ENCODE data around the gene PROSER2. TPM values are rescaled to one million over a fixed set of nuclear protein-coding genes. Genes with fewer than 3 reads are reported as not detected.

The PROSER2 gene
- polyA plus RNA-seq, 2 of the 4 experiments (the other 2 are of a cell fraction), result 10.1 to 14.4 TPM

DNA sequence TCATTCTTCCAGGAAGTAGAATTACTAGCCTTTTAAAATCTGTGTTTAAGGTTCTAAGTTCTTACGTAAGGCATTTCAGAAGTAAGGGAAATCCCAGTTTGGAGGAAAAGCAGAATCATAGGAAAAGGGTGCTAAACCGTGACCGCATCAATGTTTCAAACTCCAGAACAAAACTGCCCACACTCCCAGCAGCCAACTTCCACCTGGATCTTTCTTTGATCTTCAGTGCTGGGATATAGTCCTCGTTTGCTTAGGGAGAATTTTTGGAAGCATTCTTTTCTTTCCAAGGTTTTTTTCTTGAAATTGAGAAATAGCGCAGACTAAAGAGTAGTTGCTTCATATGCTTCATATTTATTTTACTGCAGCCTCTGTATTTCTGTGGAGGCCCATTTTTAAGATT lies 8.9 kb downstream of the PROSER2 start:
- peak overlapping the region; percentile 69 to 87 for H3K27ac ChIP-seq
- TF ChIP-seq RARB (CRISPR knock-in tag; IDR thresholded peaks at IDR 0.05) (no peak), HMGXB4 (CRISPR knock-in tag; IDR thresholded peaks at IDR 0.05; ENCODE audit: borderline replicate concordance) (no peak), CHD4 (IDR thresholded peaks at IDR 0.05; ENCODE audit: borderline replicate concordance) (no peak), CEBPB (IDR thresholded peaks at IDR 0.05) (0 out of 4 replicates have a peak, but pooled peaks of 1 of the 2 experiments have one; percentile 11), CBX2 (IDR thresholded peaks at IDR 0.05; ENCODE audit: borderline replicate concordance, low read depth) (no peak), HES2 (IDR thresholded peaks at IDR 0.05) (no peak), KDM5A (IDR thresholded peaks at IDR 0.05) (no peak), HOXB5 (CRISPR knock-in tag; IDR thresholded peaks at IDR 0.05) (no peak)

GRCh38 chr10:11835061-11835460 lies 11.9 kb downstream of the PROSER2 start:
- no peak for FAIRE-seq
- no peak for DNase-seq (ENCODE audit: low read depth in 1 of 2, low spot score in 1 of 2)
- Histone ChIP-seq H3K9me3 (no peaks in the 10 kb centered on the region), H3K4me3 (no peak overlapping the region), H3K4me1 (peaks cover 27% of the 10 kb centered on the region), H3K27ac (no peak overlapping the region), H3K4me2 (no peak overlapping the region)
- TF ChIP-seq JUNB (IDR thresholded peaks at IDR 0.05) (no peak), CHD4 (IDR thresholded peaks at IDR 0.05; ENCODE audit: borderline replicate concordance) (no peak)
- POLR2A ChIA-PET, result interaction anchor here (0.6 kb wide), 1 partner anchor 234 kb away, joined by 3 read pairs; no protein-coding TSS in a partner anchor
- CTCF ChIA-PET, result interaction anchor here (1.0 kb wide), 1 partner anchor 22 kb away, joined by 3 read pairs; no protein-coding TSS in a partner anchor
- 93% methylated on average over 6 of the region's 6 CpGs for WGBS (ENCODE audit: missing lambda C conversion rate)
- no peak for ATAC-seq

More for the DNA sequence above, 8.9 kb downstream of the PROSER2 start:
- ChIA-PET CTCF (interaction anchor here (2.0 to 2.4 kb wide), 2 partner anchors 12 to 155 kb away, joined by 10 to 11 read pairs; no protein-coding TSS in a partner anchor), POLR2A (no interaction called here)
- Histone ChIP-seq H3K4me3 (peak overlapping the region; percentile 2; the same call in 1 of the 3 replicates), H3K9me3 (no peaks in the 10 kb centered on the region), H3K4me1 (peaks cover 29% of the 10 kb centered on the region), H3K4me2 (peak overlapping the region; percentile 81)
- DNase-seq (ENCODE audit: low read depth in 1 of 2, low spot score in 1 of 2) (no peak), ATAC-seq (no peak), FAIRE-seq (no peak)
- 79% methylated on average over 5 of the region's 5 CpGs for WGBS (ENCODE audit: missing lambda C conversion rate)

DNA sequence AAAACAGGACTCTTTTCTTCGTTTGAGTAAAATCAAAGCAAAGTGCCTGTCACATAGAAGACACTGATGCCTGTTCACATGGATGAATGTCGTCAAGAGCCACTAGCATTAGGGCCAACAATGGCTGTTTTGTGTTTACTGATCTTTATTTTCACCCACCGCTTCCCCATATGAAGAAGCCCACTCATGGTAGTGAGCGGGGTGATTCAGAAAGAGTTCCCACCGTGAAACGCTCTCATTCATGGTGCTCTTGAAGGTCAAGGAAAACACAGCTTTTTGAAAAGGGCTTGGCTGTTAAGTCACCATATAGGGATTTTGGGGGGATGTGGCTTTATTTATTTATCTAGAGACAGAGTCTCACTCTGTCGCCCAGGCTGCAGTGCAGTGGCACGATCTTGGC lies 12.5 kb downstream of the PROSER2 start:
- FAIRE-seq, result no peak
- H3K4me3 ChIP-seq, result no peak overlapping the region
- ATAC-seq, result no peak
- TF ChIP-seq CBX2 (IDR thresholded peaks at IDR 0.05; ENCODE audit: borderline replicate concordance, low read depth) (no peak), NFE2L2 (conservative IDR thresholded peaks at IDR 0.05; ENCODE audit: low read length) (no peak), HOXA7 (CRISPR knock-in tag; IDR thresholded peaks at IDR 0.05) (no peak), PHF8 (IDR thresholded peaks at IDR 0.05; ENCODE audit: borderline replicate concordance, low read depth) (no peak), CEBPB (IDR thresholded peaks at IDR 0.05) (no peak)
- 94% methylated on average over 8 of the region's 8 CpGs for WGBS (ENCODE audit: missing lambda C conversion rate)
- POLR2A ChIA-PET, result no interaction called here
- CTCF ChIA-PET, result interaction anchor here (1.1 kb wide), 1 partner anchor 150 kb away, joined by 4 read pairs; no protein-coding TSS in a partner anchor
- H3K9me3 ChIP-seq, result no peaks in the 10 kb centered on the region
- no peak overlapping the region for H3K4me2 ChIP-seq
- H3K27ac ChIP-seq, result no peak overlapping the region
- no peak for DNase-seq (ENCODE audit: low read depth in 1 of 2, low spot score in 1 of 2)
- H3K4me1 ChIP-seq, result peaks cover 21% of the 10 kb centered on the region

GRCh38 chr10:11837372-11838161 lies 14.4 kb downstream of the PROSER2 start:
- no peak for TF ChIP-seq HOXB5 (CRISPR knock-in tag; IDR thresholded peaks at IDR 0.05)
- TF ChIP-seq CEBPB (IDR thresholded peaks at IDR 0.05), result peak; percentile 63 to 85; a peak in 3 of 4 replicates
- H3K27ac ChIP-seq, result no peak overlapping the region
- ChIA-PET POLR2A (no interaction called here), CTCF (interaction anchor here (1.2 kb wide), 1 partner anchor 26 kb away, joined by 3 read pairs; no protein-coding TSS in a partner anchor)
- ATAC-seq (no peak; a peak in 1 of 6 replicates), DNase-seq (ENCODE audit: low read depth in 1 of 2, low spot score in 1 of 2) (no peak), FAIRE-seq (no peak)
- 90% methylated on average over 17 of the region's 17 CpGs for WGBS (ENCODE audit: missing lambda C conversion rate)
- no peak overlapping the region for H3K4me2 ChIP-seq
- peaks cover 2% of the 10 kb centered on the region for H3K4me1 ChIP-seq
- no peaks in the 10 kb centered on the region for H3K9me3 ChIP-seq
- no peak overlapping the region for H3K4me3 ChIP-seq

All from A549 (cell line).